K562 (cell line): Measurements from ENCODE around the gene GET3. TPM values are rescaled to one million over a fixed set of nuclear protein-coding genes. Genes with fewer than 3 reads are reported as not detected.

Experiments
- C11orf30 ChIP-seq: fragments of 450-650 bp; IDR thresholded peaks from 2 replicates; pipeline ENCODE4 v1.6.1; 2016; ENCODE audit warnings: low read depth, mild to moderate bottlenecking
- FIP1L1 ChIP-seq: fragments of 200-400 bp; formaldehyde crosslinking; IDR thresholded peaks from 2 replicates; pipeline ENCODE4 v1.6.1; 2018; ENCODE audit warnings: mild to moderate bottlenecking, low read depth, low read length; ENCODE audit not compliant: poor library complexity, severe bottlenecking
- HDAC1 ChIP-seq, 2 experiments: fragments of 450-650 bp; IDR thresholded peaks; 2 replicates each; pipeline ENCODE4 v1.6.1; 2016 to 2017; ENCODE audit warnings: inconsistent platforms in 1 of 2, mild to moderate bottlenecking in 1 of 2, moderate library complexity in 1 of 2
- HOXB6 ChIP-seq: fragments of 250-450 bp; sonication (Bioruptor Pico); IDR thresholded peaks from 2 replicates; pipeline ENCODE4 v1.5.1; 2022; ENCODE audit warnings: mild to moderate bottlenecking, borderline replicate concordance
- KAT2B ChIP-seq: IDR thresholded peaks from one replicate; pipeline ENCODE4 v1.6.1; 2012; ENCODE audit warnings: low read depth, mild to moderate bottlenecking, control low read depth, inconsistent platforms, low read length, moderate library complexity
- KDM2B ChIP-seq: fragments of 250-450 bp; sonication (Bioruptor Pico); IDR thresholded peaks from 2 replicates; pipeline ENCODE4 v1.8.0; 2021; ENCODE audit warnings: mild to moderate bottlenecking, moderate library complexity
- MIER1 ChIP-seq: fragments of 450-650 bp; IDR thresholded peaks from 2 replicates; pipeline ENCODE4 v1.6.1; 2016; ENCODE audit warnings: antibody characterized with exemption, mild to moderate bottlenecking, low read depth
- NFIC ChIP-seq: fragments of 450-650 bp; IDR thresholded peaks from 2 replicates; pipeline ENCODE4 v1.6.1; 2017; ENCODE audit warnings: mild to moderate bottlenecking, inconsistent platforms
- POLR2H ChIP-seq: IDR thresholded peaks from 2 replicates; pipeline ENCODE4 v1.6.1; 2016; ENCODE audit warnings: missing genetic modification characterization, low read depth, mild to moderate bottlenecking, control low read depth, missing compliant biosample characterization, moderate library complexity
- RB1 ChIP-seq: fragments of 450-650 bp; IDR thresholded peaks from 2 replicates; pipeline ENCODE4 v1.6.1; 2017; ENCODE audit warnings: low read depth, mild to moderate bottlenecking
- RNF2 ChIP-seq: sonication (generic); IDR thresholded peaks from 2 replicates; pipeline ENCODE4 v1.6.1; 2016
- SIN3B ChIP-seq: fragments of 450-650 bp; IDR thresholded peaks from 2 replicates; pipeline ENCODE4 v1.6.1; 2017; ENCODE audit warnings: low read depth, mild to moderate bottlenecking, moderate library complexity
- SMAD1 ChIP-seq: fragments of 150-350 bp; IDR thresholded peaks from 2 replicates; pipeline ENCODE4 v1.6.1; 2014; ENCODE audit warnings: low read length, low read depth; ENCODE audit not compliant: partially characterized antibody
- SRSF1 ChIP-seq: fragments of 200-400 bp; formaldehyde crosslinking; IDR thresholded peaks from 2 replicates; pipeline ENCODE4 v1.6.1; 2017; ENCODE audit warnings: mild to moderate bottlenecking, low read depth, low read length, moderate library complexity
- STAG1 ChIP-seq: sonication (generic); formaldehyde crosslinking; IDR thresholded peaks from 2 replicates; pipeline ENCODE4 v1.5.0; 2020; ENCODE audit warnings: missing genetic modification reagents, borderline replicate concordance
- TEAD1 ChIP-seq, 2 experiments: fragments of 450-650 bp in 1 of 2; sonication (generic) in 1 of 2; formaldehyde crosslinking; IDR thresholded peaks; 2 replicates each; pipeline versions ENCODE4 v1.4.0 to v1.8.0; 2020 to 2022; ENCODE audit warnings: mild to moderate bottlenecking in 2 of 2, missing genetic modification reagents in 1 of 2
- ZKSCAN3 ChIP-seq: fragments of 250-450 bp; sonication (Bioruptor Pico); IDR thresholded peaks from 2 replicates; pipeline ENCODE4 v1.4.0; 2020
- ZKSCAN8 ChIP-seq: fragments of 200-800 bp; sonication (Bioruptor generic); IDR thresholded peaks from 2 replicates; pipeline ENCODE4 v1.6.1; 2016; ENCODE audit warnings: missing genetic modification characterization, missing compliant biosample characterization
- ZNF12 ChIP-seq: sonication (generic); formaldehyde crosslinking; IDR thresholded peaks from 2 replicates; pipeline ENCODE4 v1.4.0; 2020; ENCODE audit warnings: mild to moderate bottlenecking, missing genetic modification reagents
- ZNF133 ChIP-seq: fragments of 250-450 bp; sonication (Bioruptor Pico); IDR thresholded peaks from 2 replicates; pipeline ENCODE4 v1.4.0; 2020; ENCODE audit warnings: mild to moderate bottlenecking
- ZNF280B ChIP-seq: fragments of 250-450 bp; sonication (Bioruptor Pico); IDR thresholded peaks from 2 replicates; pipeline ENCODE4 v1.5.1; 2021; ENCODE audit warnings: mild to moderate bottlenecking
- ZNF431 ChIP-seq: sonication (generic); formaldehyde crosslinking; IDR thresholded peaks from 2 replicates; pipeline ENCODE4 v1.8.0; 2022; ENCODE audit warnings: mild to moderate bottlenecking, missing genetic modification reagents
- polyA plus RNA-seq, 8 experiments: library from polyadenylated mRNA; depleted of rRNA in 4 of 8; stranded (reverse) in 5 of 8; unstranded in 3 of 8; fragments of >200 nt; fragmentation: Nextera tagmentation in 2 of 8; fragmentation: Illumina TruSeq in 1 of 8; extraction: Ambion mirVana in 2 of 8; extraction: Trizol in 1 of 8; gene quantifications; 2 replicates each; pipeline versions ENCODE4 v1.2.1 to v1.2.3, GENCODE V29; 2011 to 2014; ENCODE audit warnings: inconsistent platforms in 1 of 8, missing spikeins in 1 of 8
- total RNA-seq, 7 experiments: library from RNA; depleted of rRNA in 6 of 7; stranded (reverse); fragments of >200 nt in 6 of 7; fragmentation: Illumina TruSeq in 2 of 7; extraction: Trizol in 2 of 7; gene quantifications; 2 replicates each; pipeline versions ENCODE4 v1.2.1 to v1.2.3, GENCODE V29; 2011 to 2021; ENCODE audit warnings: low replicate concordance in 1 of 7
- TF ChIP-seq, protein P1 (sequence below): fragments of 250-450 bp; sonication (Bioruptor Pico); IDR thresholded peaks from 2 replicates; pipeline ENCODE4 v1.8.0; 2022; ENCODE audit warnings: moderate library complexity, mild to moderate bottlenecking, inconsistent platforms
- TF ChIP-seq, protein P2 (sequence below), 2 experiments: fragments of 250-450 bp in 1 of 2; fragments of 450-650 bp in 1 of 2; sonication (Bioruptor Pico) in 1 of 2; IDR thresholded peaks; 2 replicates each; pipeline versions ENCODE4 v1.6.1 to v1.8.0; 2016 to 2021; ENCODE audit warnings: mild to moderate bottlenecking in 2 of 2, moderate library complexity in 2 of 2, missing compliant biosample characterization in 1 of 2, missing genetic modification characterization in 1 of 2
- TF ChIP-seq, protein P3 (sequence below): fragments of 250-450 bp; sonication (Bioruptor Pico); IDR thresholded peaks from 2 replicates; pipeline ENCODE4 v1.4.0; 2020; ENCODE audit warnings: mild to moderate bottlenecking

Gene GET3
- total and polyA plus RNA-seq, 9 of the 15 experiments (the other 6 are each of a cell fraction or from before 2014, with no cell fraction given) = 8.3 to 83.5 (median 51.8) TPM

DNA sequence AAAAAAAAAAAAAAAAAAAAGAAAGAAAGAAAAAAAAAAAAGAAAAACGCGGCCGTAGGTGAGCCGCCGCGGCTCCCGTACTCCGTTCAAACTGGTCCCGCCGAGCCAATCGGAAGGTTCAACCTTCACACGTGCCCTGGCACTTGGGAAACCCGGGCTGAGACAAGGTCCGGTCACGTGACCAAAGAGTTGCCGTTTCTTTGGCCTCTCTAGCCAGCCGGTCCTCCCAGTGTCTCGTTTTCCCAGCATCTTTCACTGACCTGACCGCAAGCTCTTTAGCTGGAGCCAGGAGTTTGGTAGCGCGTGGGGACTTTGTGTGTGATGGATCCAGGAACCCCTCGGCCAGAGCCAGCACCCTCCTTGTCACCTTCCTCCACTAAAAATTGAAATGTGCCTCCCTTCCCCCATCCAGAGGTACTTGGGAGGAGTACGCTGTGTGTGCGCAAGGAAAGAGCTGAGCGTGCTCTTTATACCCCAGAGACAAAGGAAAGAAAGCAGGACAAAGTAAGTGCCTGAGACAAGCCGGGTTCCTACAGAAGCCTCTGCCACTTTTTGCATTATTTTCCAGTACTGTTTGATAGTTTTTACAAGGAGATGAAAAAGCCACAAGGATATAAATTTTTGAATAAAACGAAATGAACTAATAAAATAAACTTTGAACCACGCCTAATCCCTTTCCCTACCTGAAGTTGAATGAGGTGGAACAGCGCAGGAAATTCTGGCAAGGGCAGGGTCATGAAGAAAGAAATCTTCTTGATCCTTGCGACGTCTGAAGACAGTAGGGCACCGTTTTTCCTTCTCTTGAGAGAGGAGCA, 14.5 kb upstream of the GET3 start (continued):
- peak; percentile 87 for TF ChIP-seq C11orf30
- no peak for TF ChIP-seq ZKSCAN3 (CRISPR knock-in tag)
- TF ChIP-seq POLR2H (tag) = no peak; the same call in 1 of the 2 replicates
- no peak for TF ChIP-seq RNF2
- TF ChIP-seq SMAD1 = no peak
- no peak for TF ChIP-seq ZNF280B
- TF ChIP-seq FIP1L1 = no peak
- TF ChIP-seq ZNF12 (CRISPR knock-in tag) = 0 out of 2 replicates have a peak, but pooled peaks have one; percentile 46
- TF ChIP-seq, protein P1, sequence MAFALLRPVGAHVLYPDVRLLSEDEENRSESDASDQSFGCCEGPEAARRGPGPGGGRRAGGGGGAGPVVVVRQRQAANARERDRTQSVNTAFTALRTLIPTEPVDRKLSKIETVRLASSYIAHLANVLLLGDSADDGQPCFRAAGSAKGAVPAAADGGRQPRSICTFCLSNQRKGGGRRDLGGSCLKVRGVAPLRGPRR = no peak
- TF ChIP-seq SIN3B = no peak
- TF ChIP-seq ZKSCAN8 (CRISPR knock-in tag) = peak; percentile 33; the same call in 1 of the 2 replicates
- no peak for TF ChIP-seq ZNF133 (CRISPR knock-in tag)
- no peak for TF ChIP-seq STAG1 (CRISPR knock-in tag)
- TF ChIP-seq KDM2B (CRISPR knock-in tag) = no peak
- no peak for TF ChIP-seq ZNF431 (CRISPR knock-in tag)
- TF ChIP-seq HOXB6 (CRISPR knock-in tag) = no peak
- TF ChIP-seq, protein P2, sequence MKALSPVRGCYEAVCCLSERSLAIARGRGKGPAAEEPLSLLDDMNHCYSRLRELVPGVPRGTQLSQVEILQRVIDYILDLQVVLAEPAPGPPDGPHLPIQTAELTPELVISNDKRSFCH (CRISPR knock-in tag; IDR thresholded peaks at IDR 0.05) = no peak
- TF ChIP-seq, protein P2 (tag; IDR thresholded peaks at IDR 0.05) = 0 out of 2 replicates have a peak, but pooled peaks have one; percentile 12
- TF ChIP-seq RB1 = no peak; the same call in 1 of the 2 replicates
- peak in 1 of 2 experiments; percentile 80; a peak in 2 of 4 replicates for TF ChIP-seq HDAC1 (IDR thresholded peaks at IDR 0.05)
- TF ChIP-seq, protein P3, sequence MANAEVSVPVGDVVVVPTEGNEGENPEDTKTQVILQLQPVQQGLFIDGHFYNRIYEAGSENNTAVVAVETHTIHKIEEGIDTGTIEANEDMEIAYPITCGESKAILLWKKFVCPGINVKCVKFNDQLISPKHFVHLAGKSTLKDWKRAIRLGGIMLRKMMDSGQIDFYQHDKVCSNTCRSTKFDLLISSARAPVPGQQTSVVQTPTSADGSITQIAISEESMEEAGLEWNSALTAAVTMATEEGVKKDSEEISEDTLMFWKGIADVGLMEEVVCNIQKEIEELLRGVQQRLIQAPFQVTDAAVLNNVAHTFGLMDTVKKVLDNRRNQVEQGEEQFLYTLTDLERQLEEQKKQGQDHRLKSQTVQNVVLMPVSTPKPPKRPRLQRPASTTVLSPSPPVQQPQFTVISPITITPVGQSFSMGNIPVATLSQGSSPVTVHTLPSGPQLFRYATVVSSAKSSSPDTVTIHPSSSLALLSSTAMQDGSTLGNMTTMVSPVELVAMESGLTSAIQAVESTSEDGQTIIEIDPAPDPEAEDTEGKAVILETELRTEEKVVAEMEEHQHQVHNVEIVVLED (CRISPR knock-in tag) = peak; percentile 67
- TF ChIP-seq TEAD1 (CRISPR knock-in tag; IDR thresholded peaks at IDR 0.05) = peak in 1 of 2 experiments; percentile 63; a peak in 1 of 4 replicates
- TF ChIP-seq SRSF1 = no peak
- TF ChIP-seq MIER1 = 0 out of 2 replicates have a peak, but pooled peaks have one; percentile 12
- no peak; the same call in 1 of the 2 replicates for TF ChIP-seq NFIC
- no peak for TF ChIP-seq KAT2B
